GM10248 (cell line): Measurements from ENCODE around the gene HEMK1.

Source experiments
- CTCF ChIA-PET: fragments of 300-600 bp; sonication (Branson Sonifier 250); formaldehyde crosslinking; extraction: SDS; loops from one replicate; lab custom pipeline; 2021; ENCODE audit warnings: antibody characterized with exemption; lab: Yijun Ruan, JAX
- POLR2A ChIA-PET: fragments of 350-650 bp; sonication (Branson Sonifier 250); formaldehyde crosslinking; extraction: SDS; loops from one replicate; lab custom pipeline; 2020; ENCODE audit warnings: antibody characterized with exemption; lab: Yijun Ruan, JAX
- DNase-seq: peaks from one replicate; pipeline ENCODE4 v3.0.0; 2012; ENCODE audit errors: extremely low spot score
- CTCF ChIP-seq: IDR thresholded peaks from 2 replicates; pipeline ENCODE4 v1.5.1; 2012; ENCODE audit warnings: mild to moderate bottlenecking, low read depth; ENCODE audit errors: extremely low read depth, missing control alignments, control extremely low read depth

The HEMK1 gene

GRCh38 chr3:50610181-50610971 lies 41.1 kb downstream of the HEMK1 start:
- ChIA-PET POLR2A (interaction anchor here (1.4 kb wide), 1 partner anchor 20 kb away, joined by 3 read pairs; no protein-coding TSS in a partner anchor), CTCF (interaction anchor here (1.4 to 17.5 kb wide), 8 partner anchors 8 to 68 kb away, joined by 3 to 419 read pairs (median 124); partner anchors contain the start of genes C3orf18 and HEMK1)
- DNase-seq = no peak
- no peak for TF ChIP-seq CTCF

GRCh38 chr3:50610992-50611463 lies 41.7 kb downstream of the HEMK1 start:
- no peak for DNase-seq
- ChIA-PET POLR2A (interaction anchor here (1.2 to 1.4 kb wide), 3 partner anchors 20 to 42 kb away, joined by 3 to 7 read pairs (median 4); partner anchors contain the start of gene HEMK1), CTCF (interaction anchor here (1.1 to 17.5 kb wide), 9 partner anchors 9 to 759 kb away, joined by 3 to 419 read pairs (median 77); partner anchors contain the start of genes C3orf18 and HEMK1)
- TF ChIP-seq CTCF = no peak

GRCh38 chr3:50611464-50612233 lies 42.3 kb downstream of the HEMK1 start, which contains the start of gene CISH:
TSS of gene CISH (minus strand) at chr3:50611774. CDS start at chr3:50611650, 124 bp downstream.
- peak; percentile 38 for TF ChIP-seq CTCF
- ChIA-PET CTCF (interaction anchor here (1.1 to 17.5 kb wide), 10 partner anchors 10 to 758 kb away, joined by 3 to 419 read pairs (median 62); partner anchors contain the start of genes C3orf18, CYB561D2, HEMK1 and NPRL2), POLR2A (interaction anchor here (0.8 to 1.3 kb wide), 4 partner anchors 20 to 773 kb away, joined by 3 to 7 read pairs (median 4); partner anchors contain the start of genes HEMK1 and MANF)
- DNase-seq = peak; percentile 92

- DNase-seq = no peak
These were observed 43.0 kb downstream of the HEMK1 start for GRCh38 chr3:50612234-50612882.

More at GRCh38 chr3:50612234-50612882, 43.0 kb downstream of the HEMK1 start:
- ChIA-PET POLR2A (interaction anchor here (0.8 to 1.3 kb wide), 4 partner anchors 21 to 773 kb away, joined by 3 to 7 read pairs (median 4); partner anchors contain the start of genes HEMK1 and MANF), CTCF (interaction anchor here (1.1 to 17.5 kb wide), 16 partner anchors 9 to 758 kb away, joined by 3 to 419 read pairs (median 8); partner anchors contain the start of genes C3orf18, CYB561D2, HEMK1 and NPRL2)
- no peak for TF ChIP-seq CTCF
